Stimulated activated CD4-positive, alpha-beta T cell treated with anti-CD3 and anti-CD28 coated beads, Interleukin-1b, Interleukin-23, amount 100 ng/mL, for 24 hours (primary cell): ENCODE measurements around the gene MSH3.
"Not testable (repeated sequence)": the region's sequence is repeated elsewhere in the genome, so short reads cannot be mapped to it uniquely, and the experiment has no call there.

ENCODE experiments used
- DNase-seq, 4 experiments: peaks; one replicate each; pipeline ENCODE4 v3.0.0-alpha.2; 2020; ENCODE audit warnings: low read depth in 4 of 4, low spot score in 1 of 4

Gene MSH3

DNA sequence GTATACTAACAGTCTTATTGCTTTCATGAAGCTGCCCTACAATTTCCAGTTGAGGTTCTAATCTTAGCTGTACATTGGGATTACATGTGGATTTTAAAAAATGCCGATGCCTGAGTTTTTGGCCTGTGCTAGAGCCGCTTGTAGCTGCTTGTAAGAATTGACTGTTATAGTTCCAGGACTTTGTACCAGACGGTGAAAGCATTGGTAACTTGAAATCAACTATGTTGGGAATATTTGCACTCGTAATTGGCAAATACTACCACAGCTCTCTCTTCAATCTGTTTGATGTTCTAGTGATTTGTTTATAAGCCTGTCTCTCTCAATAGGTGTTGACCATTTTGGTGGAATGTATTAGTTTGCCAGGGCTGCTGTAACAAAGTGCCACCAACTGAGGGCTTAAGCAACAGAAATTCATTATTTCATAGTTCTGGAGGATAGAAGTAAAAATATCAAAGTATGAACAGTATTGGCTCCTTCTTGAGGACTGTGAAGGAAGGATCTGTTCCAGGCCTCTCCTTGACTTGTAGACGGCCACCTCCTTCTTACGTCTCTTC is 50.8 kb downstream of the MSH3 start:
- DNase-seq: no peak

DNA sequence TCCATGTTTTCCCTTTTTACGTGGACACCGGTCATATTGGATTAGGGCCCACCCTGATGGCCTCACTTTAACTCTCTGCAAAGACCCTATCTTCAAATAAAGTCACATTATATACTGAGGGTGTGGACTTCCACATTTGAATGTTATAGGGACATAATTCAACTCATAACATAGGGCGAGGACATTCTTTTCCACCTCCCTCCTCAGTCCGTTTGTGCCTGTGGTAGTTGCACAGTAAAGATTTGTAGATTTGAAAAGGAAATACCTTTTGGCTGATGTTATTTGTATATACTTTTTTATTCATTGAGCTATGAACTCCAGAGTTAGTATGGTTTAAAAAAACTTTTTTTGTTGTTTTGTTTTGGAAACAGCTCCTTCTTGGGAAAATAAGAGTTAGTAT is 51.3 kb downstream of the MSH3 start:
- no peak for DNase-seq

DNA sequence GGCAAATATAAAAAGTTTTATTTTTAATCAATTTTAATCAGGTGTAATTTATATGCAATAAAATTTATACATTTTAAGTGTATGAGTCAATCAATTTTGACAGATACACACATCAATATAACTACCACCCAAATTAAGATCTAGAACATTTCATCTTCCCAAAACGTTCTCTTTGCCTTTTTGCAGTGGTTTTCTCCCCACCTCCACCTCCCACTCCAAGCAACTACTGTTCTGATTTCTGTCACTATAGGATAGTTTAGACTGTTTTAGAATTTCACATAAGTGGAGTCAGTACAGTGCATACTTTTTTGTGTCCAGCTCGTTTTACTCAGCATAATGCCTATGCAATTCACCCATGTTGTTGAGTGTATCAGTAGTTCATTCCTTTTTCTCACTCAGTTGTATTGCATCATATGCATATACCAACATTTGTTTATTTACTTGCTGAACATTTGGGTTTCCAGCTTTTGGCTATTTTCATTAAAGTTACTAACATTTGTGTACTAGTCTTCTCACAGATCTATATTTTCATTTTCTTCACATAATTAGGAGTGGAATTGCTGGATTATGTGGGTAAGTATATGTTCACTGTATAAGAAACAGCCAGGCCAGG is 52.5 kb downstream of the MSH3 start:
- DNase-seq: no peak

DNA sequence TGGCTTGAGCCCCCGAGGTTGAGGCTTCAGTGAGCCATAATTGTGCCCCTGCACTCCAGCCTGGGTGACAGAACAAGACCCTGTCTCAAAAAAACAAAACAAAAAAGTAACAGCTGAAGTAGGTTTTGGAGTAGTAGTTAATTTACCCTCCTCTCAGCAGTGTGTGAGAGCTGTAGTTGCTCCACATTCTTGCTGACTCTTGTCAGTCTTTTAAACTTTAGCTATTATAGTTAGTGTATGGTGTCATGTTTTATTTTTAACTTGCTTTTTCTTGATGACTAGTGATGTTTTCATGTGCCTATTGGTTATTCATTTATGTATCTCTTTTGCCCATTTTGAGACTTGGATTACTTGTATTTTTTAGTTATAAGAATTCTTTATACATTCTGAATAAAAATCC is 53.2 kb downstream of the MSH3 start:
- DNase-seq: no peak

DNA sequence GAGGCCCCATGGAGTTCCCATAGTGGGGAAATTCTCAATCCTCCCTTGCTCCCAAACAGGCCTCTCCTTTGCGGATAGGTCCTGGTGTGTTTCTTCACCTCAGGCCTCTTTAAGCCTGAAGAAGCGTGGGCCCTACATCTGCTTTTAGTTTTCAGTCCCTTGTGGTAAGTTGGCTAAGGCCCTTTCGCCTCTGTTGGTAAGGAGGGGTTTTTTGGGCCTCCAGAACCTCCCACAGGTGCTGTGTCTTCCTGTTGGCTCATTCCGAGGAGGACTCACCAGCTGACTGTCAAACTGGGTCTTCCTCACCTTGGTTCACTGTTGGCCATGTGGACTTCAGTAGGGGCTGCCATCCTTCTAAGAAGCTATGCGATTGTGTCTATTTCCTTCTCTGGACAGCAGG is 56.8 kb downstream of the MSH3 start:
- no peak for DNase-seq

DNA sequence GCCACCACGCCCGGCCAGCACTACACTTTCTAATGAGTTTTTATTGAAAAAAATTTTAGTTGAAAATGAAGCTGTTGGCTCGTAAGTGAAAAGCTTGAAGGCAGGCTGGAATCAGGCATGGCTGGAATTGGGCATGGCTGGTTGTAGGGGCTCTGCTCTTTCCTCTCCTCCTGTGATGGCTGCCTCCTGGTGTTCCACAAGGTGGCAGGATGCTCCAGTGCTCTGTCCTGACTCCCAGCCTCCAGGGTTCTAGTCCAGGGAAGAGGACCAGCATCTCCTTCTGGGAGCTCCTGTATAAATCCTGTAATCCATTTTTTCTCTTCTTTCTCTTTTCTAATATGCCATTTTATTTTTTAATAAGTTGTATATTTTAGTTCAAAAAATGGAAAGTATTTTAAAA is 57.5 kb downstream of the MSH3 start:
- no peak for DNase-seq

DNA sequence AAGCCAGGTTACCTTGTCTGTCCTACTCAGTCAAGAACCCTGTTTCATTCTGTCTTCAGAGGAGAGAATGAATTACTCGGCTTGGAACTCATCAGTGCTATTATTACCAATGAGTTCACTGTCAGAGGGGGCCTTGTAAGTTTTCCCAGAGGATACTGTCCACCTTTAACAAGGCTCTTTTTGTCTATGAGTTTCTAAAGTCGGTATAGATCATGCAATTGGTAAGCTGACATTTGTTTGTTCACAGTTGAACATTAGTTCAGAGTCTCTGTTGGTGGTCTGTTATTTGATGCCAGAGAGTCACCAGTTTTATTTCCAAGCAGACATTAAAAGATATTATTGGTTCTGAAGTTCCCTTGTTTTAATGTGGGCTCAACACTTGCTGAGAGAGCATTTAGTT is 58.5 kb downstream of the MSH3 start:
- DNase-seq: no peak

DNA sequence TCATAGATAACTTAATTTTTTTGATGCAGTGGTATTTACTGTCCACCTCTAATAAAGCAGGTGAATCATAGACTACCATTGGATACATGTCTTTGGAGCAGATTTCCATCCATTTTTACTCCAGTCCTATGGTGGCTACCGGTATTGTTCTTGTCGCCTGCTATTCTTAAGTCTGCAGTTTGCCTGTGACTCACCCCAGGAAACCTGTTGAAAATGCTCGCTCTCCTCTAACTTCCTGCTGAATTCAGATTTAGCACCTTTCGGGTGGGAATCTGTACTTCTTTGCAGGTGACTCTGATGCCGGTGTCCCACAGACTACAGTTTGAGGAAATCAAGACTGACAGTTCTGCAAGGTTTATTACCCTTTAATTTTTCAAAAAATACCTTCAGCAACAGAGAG is 59.2 kb downstream of the MSH3 start:
- DNase-seq: no peak

DNA sequence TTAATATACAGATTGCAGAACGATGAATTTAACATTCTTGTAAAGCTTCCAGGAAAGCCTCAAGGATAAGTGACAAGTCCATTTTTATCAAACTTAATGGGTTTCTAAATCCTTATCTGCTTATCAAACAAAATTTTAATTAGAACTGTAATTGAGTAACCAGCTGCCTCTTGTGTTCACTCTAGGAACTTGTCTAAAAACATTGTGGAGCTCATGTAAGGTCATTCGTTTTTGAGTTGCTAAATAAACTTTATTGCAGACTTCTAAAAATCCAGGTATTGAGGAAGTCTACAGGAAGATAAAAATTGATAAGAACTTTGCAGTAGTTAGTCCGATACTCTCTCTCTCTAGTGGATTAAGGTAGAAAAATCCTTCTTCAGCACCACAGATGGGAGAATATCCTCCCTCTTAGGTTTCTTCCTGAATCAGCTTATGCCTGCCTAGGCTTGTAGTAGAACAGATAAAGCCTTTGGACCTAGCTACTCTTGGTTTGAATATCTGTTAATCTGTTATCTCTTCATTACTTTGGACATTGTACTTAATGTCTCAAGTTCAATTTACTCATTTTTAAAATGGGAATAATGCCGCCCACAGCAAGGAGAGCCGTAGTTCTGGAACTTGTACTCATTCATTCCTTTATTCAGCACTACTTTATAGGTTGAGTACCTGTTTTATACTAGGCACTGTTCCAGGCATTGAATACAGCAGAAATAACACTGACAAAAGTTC is 60.3 kb downstream of the MSH3 start:
- DNase-seq: no peak

DNA sequence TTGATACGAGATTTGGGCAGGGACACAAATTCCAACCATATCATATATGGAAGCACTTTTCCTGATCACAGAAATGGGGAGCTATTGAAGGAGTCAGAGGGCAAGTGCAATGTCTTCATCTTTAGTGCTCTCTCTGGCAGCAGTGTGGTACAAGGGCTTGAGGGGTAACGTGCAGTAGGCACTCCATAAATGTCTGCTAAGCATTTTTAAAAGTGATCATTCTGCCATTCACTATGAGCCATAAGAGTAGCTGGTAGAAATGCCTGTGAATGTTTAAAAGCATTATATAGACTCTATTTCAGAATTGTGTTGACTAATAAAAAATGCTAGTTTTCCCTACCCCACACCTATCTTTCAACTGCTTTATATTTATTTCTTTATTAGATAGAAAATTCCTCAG is 61.4 kb downstream of the MSH3 start:
- DNase-seq: no peak

DNA sequence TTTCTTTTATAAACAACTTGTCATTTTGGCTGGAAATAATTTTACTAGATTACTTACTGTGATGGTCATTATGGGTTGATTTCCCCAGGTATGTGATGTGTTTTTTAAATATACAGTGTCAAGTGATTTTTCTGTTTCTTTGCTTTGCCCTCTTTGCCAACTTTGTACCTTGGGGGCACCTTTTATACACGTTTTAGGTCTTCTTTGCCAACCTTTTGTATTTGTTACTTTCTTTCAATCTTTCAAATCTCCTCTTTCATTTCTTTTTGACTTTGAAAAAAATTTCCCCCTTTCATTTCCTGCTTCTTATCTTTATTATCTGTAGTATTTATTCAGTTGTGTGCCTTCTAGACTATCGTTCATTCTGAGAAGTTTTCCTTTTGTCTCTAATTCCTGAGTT is 65.7 kb downstream of the MSH3 start:
- DNase-seq: no peak

DNA sequence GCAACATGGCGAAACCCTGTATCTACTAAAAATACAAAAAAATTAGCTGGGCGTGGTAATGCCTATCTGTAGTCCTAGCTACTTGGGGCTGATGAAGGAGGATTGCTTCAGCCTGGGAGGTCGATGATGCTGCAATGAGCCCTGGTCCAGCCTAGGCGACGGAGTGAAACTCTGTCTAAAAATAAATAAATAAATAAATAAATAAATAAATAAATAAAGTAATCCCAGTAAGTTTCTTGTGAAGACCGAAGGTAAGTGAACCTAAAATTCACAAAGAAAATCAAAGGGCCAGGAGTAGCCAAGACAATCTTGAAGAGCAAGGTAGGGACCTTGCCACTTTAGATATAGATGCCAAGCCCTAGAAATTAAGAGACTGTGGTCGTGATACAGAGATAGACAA is 68.5 kb downstream of the MSH3 start:
- no peak for DNase-seq

DNA sequence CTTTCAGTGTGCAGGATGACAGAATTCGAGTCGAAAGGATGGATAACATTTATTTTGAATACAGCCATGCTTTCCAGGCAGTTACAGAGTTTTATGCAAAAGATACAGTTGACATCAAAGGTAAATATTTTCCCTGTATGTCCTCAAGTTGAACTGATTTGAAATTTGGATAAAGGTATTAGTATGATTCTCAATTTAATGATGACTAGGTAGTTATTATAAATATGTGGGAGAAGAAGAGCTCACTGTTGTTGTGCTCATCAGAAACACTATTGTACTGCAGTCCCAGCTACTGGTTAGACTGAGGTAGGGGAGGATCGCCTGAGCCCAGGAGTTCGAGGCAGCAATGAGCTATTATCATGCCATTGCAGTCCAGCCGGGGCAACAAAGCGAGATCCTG is 71.0 kb downstream of the MSH3 start:
- no peak for DNase-seq

DNA sequence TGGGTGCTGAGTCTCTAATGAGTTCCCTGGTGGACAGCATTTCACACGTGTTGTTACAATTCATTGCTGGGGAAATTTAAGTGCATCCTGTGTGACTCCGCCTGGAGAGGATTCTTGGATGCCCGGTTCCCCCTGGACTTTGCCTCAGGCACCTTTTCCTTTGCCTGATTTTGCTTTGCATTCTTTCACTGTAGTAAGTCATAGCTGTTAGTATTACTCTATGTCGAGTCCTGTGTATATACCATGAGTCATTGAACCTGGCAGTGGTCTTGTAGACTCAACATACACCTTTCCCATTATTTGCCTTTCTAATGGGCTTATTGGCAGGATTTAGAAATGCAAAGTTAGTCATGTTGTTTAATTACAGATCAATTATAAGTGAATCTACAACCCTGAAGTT is 82.3 kb downstream of the MSH3 start:
- no peak for DNase-seq

DNA sequence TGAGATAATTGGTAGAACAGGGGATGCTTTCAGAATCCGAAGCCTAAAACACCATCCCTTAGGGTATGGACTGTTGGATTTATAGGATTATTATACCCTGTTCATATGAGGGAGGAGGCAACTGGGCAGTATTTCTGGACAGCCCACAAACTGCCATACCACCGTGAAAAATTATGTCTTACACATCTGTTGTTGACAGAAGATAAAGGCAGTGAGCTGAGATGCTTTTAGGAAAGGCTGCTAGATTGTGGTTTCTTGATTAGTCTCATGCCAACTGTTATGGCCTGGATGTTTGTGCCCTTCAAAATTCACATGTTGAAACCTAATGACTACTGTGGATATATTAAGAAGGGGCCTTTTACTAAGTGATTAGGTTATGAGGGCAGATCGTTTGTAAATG is 84.0 kb downstream of the MSH3 start:
- DNase-seq: no peak

DNA sequence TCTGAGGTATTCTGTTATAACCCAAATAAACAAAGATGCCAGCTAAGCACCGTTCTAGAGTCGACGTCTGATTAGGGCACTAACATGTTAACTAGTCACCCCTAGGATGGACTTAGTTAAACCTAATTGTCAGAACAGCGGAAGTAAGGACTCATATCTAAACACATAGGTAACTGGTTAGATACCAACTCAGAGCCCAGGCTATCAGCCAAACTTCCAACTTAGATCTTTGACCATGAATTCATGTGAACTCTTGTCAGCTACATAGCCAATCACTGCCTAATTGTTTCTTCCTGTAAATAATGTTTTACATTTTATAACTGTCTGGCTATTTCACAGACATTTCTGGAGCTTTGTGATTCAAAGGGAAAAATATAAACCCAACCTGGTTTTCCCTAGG is 84.6 kb downstream of the MSH3 start:
- DNase-seq: no peak

DNA sequence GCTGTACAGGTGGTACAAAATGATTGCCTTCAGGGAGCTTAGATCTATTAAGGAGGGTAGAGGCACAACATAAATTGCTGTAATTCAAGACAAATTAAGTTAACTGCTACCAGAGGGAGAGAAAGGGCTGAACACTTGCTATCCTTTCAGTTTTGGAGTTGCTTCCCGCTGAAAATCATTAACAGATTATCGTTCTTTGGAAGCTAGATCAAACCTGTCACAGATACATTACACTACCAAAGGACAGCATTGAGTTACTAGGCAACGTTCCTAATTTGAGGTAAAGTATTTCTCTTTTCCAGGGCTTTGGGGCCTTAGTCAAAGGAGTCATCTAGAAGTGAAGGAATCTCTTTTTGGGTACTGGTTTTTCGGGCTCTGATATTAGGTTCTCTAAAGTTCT is 85.0 kb downstream of the MSH3 start:
- no peak for DNase-seq

DNA sequence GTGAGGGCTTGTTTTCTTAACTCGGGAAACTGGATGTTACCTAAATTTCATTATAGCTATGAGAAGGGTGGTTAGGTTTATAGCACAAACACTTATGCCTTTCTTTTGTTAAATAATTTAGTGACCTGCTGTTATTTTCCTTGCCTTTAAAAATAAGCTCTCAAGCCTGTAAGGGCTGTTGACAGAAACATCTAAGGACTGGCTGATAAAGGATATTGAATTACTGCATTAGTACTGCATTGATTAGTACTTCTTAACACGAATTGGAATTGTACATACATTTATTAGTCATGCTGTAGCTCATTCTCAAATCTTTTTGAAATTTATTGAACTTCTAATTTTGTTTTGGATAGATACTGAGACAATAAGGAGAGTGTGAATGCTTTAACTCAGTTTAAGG is 85.4 kb downstream of the MSH3 start:
- no peak for DNase-seq

DNA sequence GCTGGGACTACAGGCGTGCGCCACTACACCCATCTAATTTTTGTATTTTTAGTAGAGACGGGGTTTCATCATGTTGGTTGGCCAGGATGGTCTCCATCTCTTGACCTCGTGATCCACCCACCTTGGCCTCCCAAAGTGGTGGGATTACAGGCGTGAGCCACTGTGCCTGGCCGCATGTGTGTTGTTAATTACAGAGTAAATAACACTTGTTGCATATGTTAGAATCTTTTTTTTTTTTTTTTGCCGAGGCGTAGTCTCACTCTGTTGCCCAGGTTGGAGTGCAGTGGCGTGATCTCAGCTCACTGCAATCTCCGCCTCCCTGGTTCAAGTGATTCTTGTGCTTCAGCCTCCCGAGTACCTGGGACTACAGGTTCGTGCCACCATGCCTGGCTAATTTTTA is 86.0 kb downstream of the MSH3 start:
- not testable (repeated sequence) for DNase-seq

DNA sequence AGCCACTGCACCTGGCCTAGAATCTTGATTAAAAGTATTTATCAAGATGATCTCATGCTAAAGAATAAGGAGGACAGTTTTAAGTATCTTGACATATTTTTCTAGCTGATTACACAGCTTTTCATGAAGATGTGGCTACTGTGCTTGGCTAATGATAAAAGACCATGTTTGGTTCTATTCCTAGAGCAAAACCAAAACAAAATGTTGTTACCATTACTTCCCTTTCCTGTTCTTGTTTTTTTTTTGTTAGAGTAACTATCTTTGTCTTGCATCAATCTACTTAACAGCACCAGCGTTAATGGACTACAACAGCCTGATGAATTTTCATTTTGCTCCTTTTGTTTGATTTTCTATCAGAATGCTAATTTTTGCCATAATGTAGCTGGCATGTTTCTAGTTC is 86.5 kb downstream of the MSH3 start:
- no peak for DNase-seq

DNA sequence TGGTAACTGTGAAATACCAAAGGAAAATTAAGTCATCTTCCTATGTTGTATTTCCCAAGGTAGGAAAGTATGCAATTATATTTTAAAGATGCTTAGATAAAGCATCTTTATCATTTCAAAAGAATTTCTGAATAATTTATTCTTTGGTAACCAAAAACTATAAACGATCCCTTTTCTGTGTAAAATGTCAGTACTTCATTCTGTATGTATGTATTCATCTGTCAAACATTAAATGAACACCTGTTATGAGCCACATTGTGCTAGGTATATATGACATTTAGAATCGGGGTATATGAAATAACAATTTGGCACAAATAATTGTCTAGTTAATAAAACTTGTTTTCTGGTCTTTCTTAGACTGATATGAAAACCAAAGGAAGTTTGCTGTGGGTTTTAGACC is 89.7 kb downstream of the MSH3 start:
- no peak for DNase-seq

DNA sequence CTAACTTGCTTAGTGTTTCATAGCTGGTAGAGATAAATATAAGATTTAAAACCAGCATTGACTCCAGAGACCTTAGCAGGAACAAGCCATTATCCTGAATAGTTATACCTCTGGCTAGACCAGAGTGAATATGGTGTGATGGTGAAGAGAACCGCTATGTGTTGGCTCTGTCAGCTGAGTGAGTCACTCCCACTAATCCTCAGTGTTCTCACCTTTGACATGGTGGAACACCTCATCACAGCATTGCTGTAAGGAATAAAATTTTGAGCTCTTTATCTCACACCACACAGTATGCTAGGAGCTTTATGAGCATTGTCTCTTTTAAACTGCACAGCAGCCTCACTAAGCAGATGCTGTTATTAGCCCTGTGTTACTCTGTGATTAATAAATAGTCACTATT is 91.0 kb downstream of the MSH3 start:
- no peak for DNase-seq

DNA sequence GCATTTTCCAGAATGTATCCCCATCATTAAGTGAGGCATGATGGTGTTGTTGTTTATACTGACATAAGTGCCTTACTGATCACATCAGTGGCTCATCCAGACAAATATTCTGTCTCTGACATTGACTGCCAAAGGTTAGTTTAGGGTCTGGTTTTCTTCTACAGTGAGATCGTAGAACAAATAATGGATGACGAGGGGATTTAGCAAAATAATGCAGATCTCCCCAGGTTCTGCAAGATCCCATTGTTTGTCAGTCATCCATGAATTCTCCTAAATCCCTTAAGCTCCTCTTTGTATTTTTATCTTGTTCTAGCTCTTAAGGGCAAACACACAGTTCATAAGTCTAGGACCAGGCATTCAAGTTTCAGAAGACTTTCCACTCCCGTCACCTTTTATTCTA is 93.5 kb downstream of the MSH3 start:
- DNase-seq: no peak
